Measurements from ENCODE around the gene PGD.

DNA sequence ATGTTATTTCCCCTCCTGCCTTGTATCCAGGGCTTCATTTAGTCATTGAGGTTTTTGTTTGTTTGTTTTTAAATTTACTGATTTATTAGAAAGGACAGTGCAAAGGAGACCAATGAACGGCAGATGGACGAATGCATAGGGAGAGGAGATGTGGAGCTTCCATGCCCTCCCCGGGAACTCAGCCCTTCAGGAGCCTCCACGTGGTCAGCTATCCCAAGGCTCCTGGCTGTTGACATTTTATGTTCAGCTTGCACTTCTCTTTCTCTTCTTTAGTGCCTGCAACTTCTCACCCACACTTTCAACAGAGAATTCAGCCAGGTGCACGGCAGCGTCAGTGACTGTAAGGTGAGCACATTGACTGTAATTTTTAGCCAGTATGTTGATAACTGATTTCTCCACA, 30.7 kb upstream of the PGD start:
- TF ChIP-seq, protein P1, sequence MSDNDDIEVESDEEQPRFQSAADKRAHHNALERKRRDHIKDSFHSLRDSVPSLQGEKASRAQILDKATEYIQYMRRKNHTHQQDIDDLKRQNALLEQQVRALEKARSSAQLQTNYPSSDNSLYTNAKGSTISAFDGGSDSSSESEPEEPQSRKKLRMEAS (IDR thresholded peaks at IDR 0.05; ENCODE audit: low read depth, low read length): no peak
- TF ChIP-seq POLR2A (IDR thresholded peaks at IDR 0.05; ENCODE audit: extremely low read depth, insufficient read length) (no peak), MYC (IDR thresholded peaks at IDR 0.05; ENCODE audit: low read depth, low read length) (no peak)
- TF ChIP-seq, protein P2, sequence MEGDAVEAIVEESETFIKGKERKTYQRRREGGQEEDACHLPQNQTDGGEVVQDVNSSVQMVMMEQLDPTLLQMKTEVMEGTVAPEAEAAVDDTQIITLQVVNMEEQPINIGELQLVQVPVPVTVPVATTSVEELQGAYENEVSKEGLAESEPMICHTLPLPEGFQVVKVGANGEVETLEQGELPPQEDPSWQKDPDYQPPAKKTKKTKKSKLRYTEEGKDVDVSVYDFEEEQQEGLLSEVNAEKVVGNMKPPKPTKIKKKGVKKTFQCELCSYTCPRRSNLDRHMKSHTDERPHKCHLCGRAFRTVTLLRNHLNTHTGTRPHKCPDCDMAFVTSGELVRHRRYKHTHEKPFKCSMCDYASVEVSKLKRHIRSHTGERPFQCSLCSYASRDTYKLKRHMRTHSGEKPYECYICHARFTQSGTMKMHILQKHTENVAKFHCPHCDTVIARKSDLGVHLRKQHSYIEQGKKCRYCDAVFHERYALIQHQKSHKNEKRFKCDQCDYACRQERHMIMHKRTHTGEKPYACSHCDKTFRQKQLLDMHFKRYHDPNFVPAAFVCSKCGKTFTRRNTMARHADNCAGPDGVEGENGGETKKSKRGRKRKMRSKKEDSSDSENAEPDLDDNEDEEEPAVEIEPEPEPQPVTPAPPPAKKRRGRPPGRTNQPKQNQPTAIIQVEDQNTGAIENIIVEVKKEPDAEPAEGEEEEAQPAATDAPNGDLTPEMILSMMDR (IDR thresholded peaks at IDR 0.05; ENCODE audit: low read depth, low read length): no peak
